ENCODE measurements around the gene RNF144A. TPM values are rescaled to one million over a fixed set of nuclear protein-coding genes. Genes with fewer than 3 reads are reported as not detected.
A peak's percentile ranks its signal among the peaks of the same experiment; 100 is the strongest.

Gene RNF144A
- total and polyA plus RNA-seq, 10 of the 15 experiments (the other 5 are each of a cell fraction or from before 2014, with no cell fraction given) = 0.02 to 12.1 (median 0.48) TPM; not detected in 1

- H3K27ac ChIP-seq (ENCODE audit: control insufficient read depth, insufficient read depth) = no peak overlapping the region
- H3K4me1 ChIP-seq (ENCODE audit: control insufficient read depth, insufficient read depth, low read length) = peaks cover 5% of the 10 kb centered on the region
- POLR2A ChIA-PET = interaction anchor here (1.8 kb wide), 1 partner anchor 10 kb away, joined by 4 read pairs; no protein-coding TSS in a partner anchor
- H4K20me1 ChIP-seq (ENCODE audit: control insufficient read depth, insufficient read depth) = no peaks in the 10 kb centered on the region
- H3K27me3 ChIP-seq (replicated peaks in 1 of 2; ENCODE audit: control insufficient read depth in 2 of 2, insufficient read depth in 2 of 2, low read length in 1 of 2) = no peaks in the 10 kb centered on the region
- H3K4me2 ChIP-seq (ENCODE audit: control insufficient read depth, insufficient read depth) = no peak overlapping the region
- in situ Hi-C loops (cut with MboI) = no loop called here
- H3K36me3 ChIP-seq (ENCODE audit: control insufficient read depth in 2 of 2, insufficient read depth in 2 of 2, low read length in 1 of 2) = no peaks in the 10 kb centered on the region
- FAIRE-seq (no peak), DNase-seq (ENCODE audit: low read depth, low spot score) (peak; percentile 12), ATAC-seq (peak; percentile 78)
- H3K4me3 ChIP-seq = no peak overlapping the region
- RAD21 ChIA-PET (ENCODE audit: unreplicated experiment) = no interaction called here
- TF ChIP-seq MYB (IDR thresholded peaks at IDR 0.05; ENCODE audit: borderline replicate concordance, low read depth, low read length) = no peak
- peak; percentile 39; the same call in 1 of the 2 replicates for TF ChIP-seq SPI1 (IDR thresholded peaks at IDR 0.05; ENCODE audit: borderline replicate concordance, insufficient read depth, low read depth, low read length)
- SMC1A ChIA-PET (ENCODE audit: uncharacterized antibody, unreplicated experiment) = interaction anchor here (1.4 kb wide), 2 partner anchors 22 to 172 kb away, joined by 3 read pairs; no protein-coding TSS in a partner anchor
- H3K9ac ChIP-seq (ENCODE audit: control insufficient read depth, insufficient read depth, low read length) = no peak overlapping the region
- no peaks in the 10 kb centered on the region for H3K79me2 ChIP-seq (ENCODE audit: control insufficient read depth, insufficient read depth, low read length)
- CTCF ChIA-PET = interaction anchor here (0.8 to 2.5 kb wide), 4 partner anchors 15 to 172 kb away, joined by 3 to 12 read pairs (median 4); no protein-coding TSS in a partner anchor
- no TSS peak for BruUV-seq (replicated peaks)
- 37% methylated on average over 2 of the region's 2 CpGs for WGBS (ENCODE audit: insufficient coverage, insufficient replicate concordance, low lambda C conversion rate, missing lambda C conversion rate)
- H2AFZ ChIP-seq (ENCODE audit: control insufficient read depth, low read depth, low read length) = no peak overlapping the region
- 0 out of 3 replicates have a peak, but pooled peaks cover 2% of the 10 kb centered on the region for H3K9me3 ChIP-seq (replicated peaks; ENCODE audit: control insufficient read depth, insufficient read depth, low read length)
- intact Hi-C loops (cut with micrococcal nuclease; ENCODE audit: unreplicated experiment) = no loop called here
Observed at GRCh38 chr2:6872394-6872793, 44.8 kb upstream of the RNF144A start.

DNA sequence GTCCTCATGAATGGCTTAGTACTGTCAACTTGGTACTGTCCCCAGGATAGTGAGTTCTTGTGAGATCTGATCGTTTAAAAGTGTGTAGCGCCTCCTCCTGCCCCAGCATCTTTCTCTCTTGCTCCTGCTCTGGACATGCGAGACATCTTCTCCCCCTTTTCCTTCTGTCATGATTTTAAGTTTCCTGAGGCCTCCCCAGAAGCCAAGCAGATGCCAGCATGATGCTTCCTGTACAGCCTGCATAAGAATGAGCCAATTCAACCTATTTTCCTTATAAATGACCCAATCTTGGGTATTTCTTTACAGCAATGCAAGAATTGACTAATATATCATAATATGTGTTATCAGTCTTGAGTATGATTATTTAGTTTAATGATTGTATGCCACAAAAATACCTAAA lies 43.2 kb upstream of the RNF144A start:
- SMC1A ChIA-PET (ENCODE audit: uncharacterized antibody, unreplicated experiment) = no interaction called here
- in situ Hi-C loops (cut with MboI) = no loop called here
- FAIRE-seq = no peak
- no peak overlapping the region for H3K4me3 ChIP-seq
- no peaks in the 10 kb centered on the region for H3K27me3 ChIP-seq (replicated peaks in 1 of 2; ENCODE audit: control insufficient read depth in 2 of 2, insufficient read depth in 2 of 2, low read length in 1 of 2)
- intact Hi-C loops (cut with micrococcal nuclease; ENCODE audit: unreplicated experiment) = no loop called here
- peaks cover 13% of the 10 kb centered on the region for H3K4me1 ChIP-seq (ENCODE audit: control insufficient read depth, insufficient read depth, low read length)
- H4K20me1 ChIP-seq (ENCODE audit: control insufficient read depth, insufficient read depth) = no peaks in the 10 kb centered on the region
- no peak overlapping the region for H3K27ac ChIP-seq (ENCODE audit: control insufficient read depth, insufficient read depth)
- no peak for ATAC-seq
- 0 out of 3 replicates have a peak, but pooled peaks cover 2% of the 10 kb centered on the region for H3K9me3 ChIP-seq (replicated peaks; ENCODE audit: control insufficient read depth, insufficient read depth, low read length)
- no peaks in the 10 kb centered on the region for H3K79me2 ChIP-seq (ENCODE audit: control insufficient read depth, insufficient read depth, low read length)
- CTCF ChIA-PET = interaction anchor here (4.4 kb wide), 1 partner anchor 8 kb away, joined by 31 read pairs; the partner anchor contains the start of gene CMPK2
- H3K36me3 ChIP-seq (ENCODE audit: control insufficient read depth in 2 of 2, insufficient read depth in 2 of 2, low read length in 1 of 2) = no peaks in the 10 kb centered on the region
- H3K4me2 ChIP-seq (ENCODE audit: control insufficient read depth, insufficient read depth) = no peak overlapping the region
- DNase-seq (ENCODE audit: low read depth, low spot score) = no peak
- TF ChIP-seq, protein P1, sequence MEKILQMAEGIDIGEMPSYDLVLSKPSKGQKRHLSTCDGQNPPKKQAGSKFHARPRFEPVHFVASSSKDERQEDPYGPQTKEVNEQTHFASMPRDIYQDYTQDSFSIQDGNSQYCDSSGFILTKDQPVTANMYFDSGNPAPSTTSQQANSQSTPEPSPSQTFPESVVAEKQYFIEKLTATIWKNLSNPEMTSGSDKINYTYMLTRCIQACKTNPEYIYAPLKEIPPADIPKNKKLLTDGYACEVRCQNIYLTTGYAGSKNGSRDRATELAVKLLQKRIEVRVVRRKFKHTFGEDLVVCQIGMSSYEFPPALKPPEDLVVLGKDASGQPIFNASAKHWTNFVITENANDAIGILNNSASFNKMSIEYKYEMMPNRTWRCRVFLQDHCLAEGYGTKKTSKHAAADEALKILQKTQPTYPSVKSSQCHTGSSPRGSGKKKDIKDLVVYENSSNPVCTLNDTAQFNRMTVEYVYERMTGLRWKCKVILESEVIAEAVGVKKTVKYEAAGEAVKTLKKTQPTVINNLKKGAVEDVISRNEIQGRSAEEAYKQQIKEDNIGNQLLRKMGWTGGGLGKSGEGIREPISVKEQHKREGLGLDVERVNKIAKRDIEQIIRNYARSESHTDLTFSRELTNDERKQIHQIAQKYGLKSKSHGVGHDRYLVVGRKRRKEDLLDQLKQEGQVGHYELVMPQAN (conservative IDR thresholded peaks at IDR 0.05) = no peak
- TF ChIP-seq KDM1A (IDR thresholded peaks at IDR 0.05; ENCODE audit: borderline replicate concordance) (no peak), LARP7 (IDR thresholded peaks at IDR 0.05) (no peak), NRF1 (conservative IDR thresholded peaks at IDR 0.05; ENCODE audit: low read depth, low read length) (no peak), STAT3 (IDR thresholded peaks at IDR 0.05; ENCODE audit: low read depth, low read length) (no peak), MYC (IDR thresholded peaks at IDR 0.05; ENCODE audit: insufficient read depth, insufficient read length, insufficient replicate concordance, low read length, severe bottlenecking) (no peak), IKZF1 (conservative IDR thresholded peaks at IDR 0.05) (no peak), CREB1 (IDR thresholded peaks at IDR 0.05; ENCODE audit: low read depth) (no peak), CTCF (IDR thresholded peaks at IDR 0.05 in 2 of 3, conservative IDR thresholded peaks at IDR 0.05 in 1 of 3; ENCODE audit: control insufficient read depth in 2 of 3, extremely low read depth in 1 of 3, insufficient read depth in 1 of 3, low read depth in 3 of 3, low read length in 3 of 3) (no peak)
- TF ChIP-seq, protein P2, sequence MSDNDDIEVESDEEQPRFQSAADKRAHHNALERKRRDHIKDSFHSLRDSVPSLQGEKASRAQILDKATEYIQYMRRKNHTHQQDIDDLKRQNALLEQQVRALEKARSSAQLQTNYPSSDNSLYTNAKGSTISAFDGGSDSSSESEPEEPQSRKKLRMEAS (IDR thresholded peaks at IDR 0.05; ENCODE audit: low read depth, low read length) = no peak
- POLR2A ChIA-PET = no interaction called here
- no TSS peak for BruUV-seq (replicated peaks)
- H3K9ac ChIP-seq (ENCODE audit: control insufficient read depth, insufficient read depth, low read length) = no peak overlapping the region
- WGBS (ENCODE audit: insufficient coverage, insufficient replicate concordance, low lambda C conversion rate, missing lambda C conversion rate) = 77% methylated on average over 2 of the region's 3 CpGs
- no peak overlapping the region for H2AFZ ChIP-seq (ENCODE audit: control insufficient read depth, low read depth, low read length)
- RAD21 ChIA-PET (ENCODE audit: unreplicated experiment) = no interaction called here
